IPS-20b (cell line): ENCODE results near the gene GTF3A.
"Not testable (repeated sequence)": the region's sequence is repeated elsewhere in the genome, so short reads cannot be mapped to it uniquely, and the experiment has no call there.

ENCODE experiments used
- H3K27ac ChIP-seq: one replicate; pipeline ENCODE4 v1.5.1; 2013; ENCODE audit warnings: low read length
- H3K27me3 ChIP-seq: 2 replicates; pipeline ENCODE4 v1.6.1; 2013; ENCODE audit warnings: mild to moderate bottlenecking, low read length, inconsistent platforms; ENCODE audit not compliant: insufficient read depth
- H3K36me3 ChIP-seq: 2 replicates; pipeline ENCODE4 v1.6.1; 2013; ENCODE audit warnings: low read depth, mild to moderate bottlenecking, inconsistent platforms, low read length, moderate library complexity; ENCODE audit not compliant: insufficient read depth
- H3K4me1 ChIP-seq: 2 replicates; pipeline ENCODE4 v1.6.1; 2013; ENCODE audit warnings: mild to moderate bottlenecking, control low read depth, inconsistent platforms, low read length, moderate library complexity; ENCODE audit not compliant: insufficient read depth
- H3K4me3 ChIP-seq: 2 replicates; pipeline ENCODE4 v1.5.1; 2013; ENCODE audit warnings: mild to moderate bottlenecking, low read length, inconsistent platforms
- H3K9ac ChIP-seq: 2 replicates; pipeline ENCODE4 v1.6.1; 2013; ENCODE audit warnings: low read depth, mild to moderate bottlenecking, inconsistent platforms, low read length, moderate library complexity
- H3K9me3 ChIP-seq: 2 replicates; pipeline ENCODE4 v1.6.1; 2013; ENCODE audit warnings: mild to moderate bottlenecking, low read depth, low read length, inconsistent platforms; ENCODE audit not compliant: insufficient read depth

Gene GTF3A

GRCh38 chr13:27393101-27393500 is 31.3 kb upstream of the GTF3A start:
- Histone ChIP-seq H3K27me3 (no peaks in the 10 kb centered on the region), H3K9me3 (no peaks in the 10 kb centered on the region), H3K27ac (no peak overlapping the region), H3K4me3 (no peak overlapping the region), H3K4me1 (no peaks in the 10 kb centered on the region), H3K36me3 (no peaks in the 10 kb centered on the region), H3K9ac (no peak overlapping the region)

GRCh38 chr13:27395007-27395510 is 29.4 kb upstream of the GTF3A start:
- no peak overlapping the region for H3K27ac ChIP-seq

GRCh38 chr13:27396252-27396846 is 28.1 kb upstream of the GTF3A start:
- H3K9me3 ChIP-seq, result no peaks in the 10 kb centered on the region
- no peak overlapping the region for H3K9ac ChIP-seq
- no peaks in the 10 kb centered on the region for H3K27me3 ChIP-seq
- H3K4me1 ChIP-seq, result no peaks in the 10 kb centered on the region
- no peak overlapping the region for H3K4me3 ChIP-seq
- no peak overlapping the region for H3K27ac ChIP-seq
- H3K36me3 ChIP-seq, result no peaks in the 10 kb centered on the region

More at GRCh38 chr13:27395007-27395510, 29.4 kb upstream of the GTF3A start:
- Histone ChIP-seq H3K4me3 (no peak overlapping the region), H3K9ac (no peak overlapping the region), H3K9me3 (no peaks in the 10 kb centered on the region), H3K27me3 (no peaks in the 10 kb centered on the region), H3K4me1 (no peaks in the 10 kb centered on the region), H3K36me3 (no peaks in the 10 kb centered on the region)

GRCh38 chr13:27398360-27398759 is 26.1 kb upstream of the GTF3A start:
- Histone ChIP-seq H3K27ac (no peak overlapping the region), H3K4me3 (no peak overlapping the region), H3K9me3 (no peaks in the 10 kb centered on the region), H3K27me3 (no peaks in the 10 kb centered on the region), H3K36me3 (no peaks in the 10 kb centered on the region), H3K9ac (no peak overlapping the region), H3K4me1 (peaks cover 6% of the 10 kb centered on the region; the same call in 1 of the 2 replicates)

GRCh38 chr13:27400405-27400804 is 24.0 kb upstream of the GTF3A start:
- not testable (repeated sequence) for H3K4me3 ChIP-seq, H3K9ac ChIP-seq, H3K27ac ChIP-seq, H3K9me3 ChIP-seq, H3K27me3 ChIP-seq, H3K36me3 ChIP-seq
- H3K4me1 ChIP-seq, result peaks cover 10% of the 10 kb centered on the region

- Histone ChIP-seq H3K4me1 (peaks cover 10% of the 10 kb centered on the region), H3K4me3 (no peak overlapping the region), H3K27me3 (no peaks in the 10 kb centered on the region), H3K27ac (no peak overlapping the region), H3K36me3 (no peaks in the 10 kb centered on the region), H3K9me3 (no peaks in the 10 kb centered on the region), H3K9ac (no peak overlapping the region)
Observed at GRCh38 chr13:27401210-27401609, 23.2 kb upstream of the GTF3A start.

GRCh38 chr13:27403203-27403678 is 21.2 kb upstream of the GTF3A start:
- Histone ChIP-seq H3K4me1 (peaks cover 10% of the 10 kb centered on the region), H3K27me3 (no peaks in the 10 kb centered on the region), H3K9me3 (no peaks in the 10 kb centered on the region), H3K9ac (no peak overlapping the region), H3K27ac (no peak overlapping the region), H3K36me3 (no peaks in the 10 kb centered on the region), H3K4me3 (no peak overlapping the region)

- Histone ChIP-seq H3K9ac (no peak overlapping the region), H3K27ac (no peak overlapping the region), H3K4me1 (peaks cover 10% of the 10 kb centered on the region), H3K36me3 (no peaks in the 10 kb centered on the region), H3K9me3 (no peaks in the 10 kb centered on the region), H3K4me3 (no peak overlapping the region), H3K27me3 (no peaks in the 10 kb centered on the region)
Observed at GRCh38 chr13:27403727-27404385, 20.6 kb upstream of the GTF3A start.

- H3K9ac ChIP-seq, result no peak overlapping the region
- no peak overlapping the region for H3K4me3 ChIP-seq
- H3K27me3 ChIP-seq, result no peaks in the 10 kb centered on the region
- no peaks in the 10 kb centered on the region for H3K9me3 ChIP-seq
- H3K27ac ChIP-seq, result no peak overlapping the region
- peaks cover 10% of the 10 kb centered on the region for H3K4me1 ChIP-seq
- no peaks in the 10 kb centered on the region for H3K36me3 ChIP-seq
Observed at GRCh38 chr13:27404680-27405079, 19.7 kb upstream of the GTF3A start.

- Histone ChIP-seq H3K27me3 (no peaks in the 10 kb centered on the region), H3K27ac (no peak overlapping the region), H3K9me3 (no peaks in the 10 kb centered on the region), H3K4me3 (no peak overlapping the region), H3K36me3 (no peaks in the 10 kb centered on the region), H3K9ac (no peak overlapping the region), H3K4me1 (peaks cover 10% of the 10 kb centered on the region)
Observed at GRCh38 chr13:27405546-27406134, 18.8 kb upstream of the GTF3A start.

GRCh38 chr13:27406178-27406939 is 18.1 kb upstream of the GTF3A start:
- H3K9ac ChIP-seq, result no peak overlapping the region
- peaks cover 10% of the 10 kb centered on the region for H3K4me1 ChIP-seq
- no peaks in the 10 kb centered on the region for H3K9me3 ChIP-seq
- H3K27me3 ChIP-seq, result no peaks in the 10 kb centered on the region
- no peak overlapping the region for H3K4me3 ChIP-seq
- H3K27ac ChIP-seq, result no peak overlapping the region
- H3K36me3 ChIP-seq, result no peaks in the 10 kb centered on the region
